Thoracic aorta (tissue), 2 donors: ENCODE data around the gene SHISAL1. TPM values are rescaled to one million over a fixed set of nuclear protein-coding genes. Genes with fewer than 3 reads are reported as not detected.
"Not testable (repeated sequence)": the region's sequence is repeated elsewhere in the genome, so short reads cannot be mapped to it uniquely, and the experiment has no call there.

ENCODE experiments used
- ATAC-seq: fragments of 150-250 bp; one replicate; pipeline ENCODE4 v1.8.0; 2017; ENCODE audit warnings: low read depth; ENCODE audit not compliant: insufficient number of reproducible peaks, low FRiP score
- DNase-seq: peaks from one replicate; pipeline ENCODE4 v3.0.0-alpha.2; 2020; ENCODE audit warnings: low spot score
- H3K27ac ChIP-seq, 2 donors: fragments of 200-600 bp; sonication (generic); 1 replicate in 1 of 2; 2 replicates in 1 of 2; pipeline ENCODE4 v1.5.1; 2016; ENCODE audit warnings: mild to moderate bottlenecking in 2 of 2, moderate library complexity in 2 of 2
- H3K27me3 ChIP-seq: fragments of 200-600 bp; sonication (generic); replicated peaks from 2 replicates; pipeline ENCODE4 v1.6.0; 2016; ENCODE audit warnings: mild to moderate bottlenecking; ENCODE audit not compliant: insufficient read depth
- H3K36me3 ChIP-seq: fragments of 200-600 bp; sonication (generic); one replicate; pipeline ENCODE4 v1.5.1; 2016
- H3K4me1 ChIP-seq, 2 donors: fragments of 200-600 bp; sonication (generic); 1 replicate in 1 of 2; 2 replicates in 1 of 2; pipeline versions ENCODE4 v1.5.1 to v1.6.0; 2016; ENCODE audit warnings: low read depth in 2 of 2, mild to moderate bottlenecking in 1 of 2; ENCODE audit not compliant: control insufficient read depth in 1 of 2
- H3K4me3 ChIP-seq: fragments of 200-600 bp; sonication (generic); 2 replicates; pipeline ENCODE4 v1.5.1; 2016; ENCODE audit warnings: mild to moderate bottlenecking
- H3K9me3 ChIP-seq: fragments of 200-600 bp; sonication (generic); 2 replicates; pipeline ENCODE4 v1.5.1; 2016
- total RNA-seq, 2 donors: library from RNA; depleted of rRNA; stranded (reverse); fragments of >200 nt; gene quantifications; one replicate each; pipeline versions ENCODE4 v1.1.0 to v1.2.3, GENCODE V29; 2016
- TF ChIP-seq, protein P1 (sequence below): fragments of 200-600 bp; sonication (generic); IDR thresholded peaks from one replicate; pipeline ENCODE4 v1.5.1; 2019; ENCODE audit warnings: antibody characterized with exemption

The SHISAL1 gene
- total RNA-seq, 2 donors from 2014 or later, result 0.81 to 3.4 TPM

DNA sequence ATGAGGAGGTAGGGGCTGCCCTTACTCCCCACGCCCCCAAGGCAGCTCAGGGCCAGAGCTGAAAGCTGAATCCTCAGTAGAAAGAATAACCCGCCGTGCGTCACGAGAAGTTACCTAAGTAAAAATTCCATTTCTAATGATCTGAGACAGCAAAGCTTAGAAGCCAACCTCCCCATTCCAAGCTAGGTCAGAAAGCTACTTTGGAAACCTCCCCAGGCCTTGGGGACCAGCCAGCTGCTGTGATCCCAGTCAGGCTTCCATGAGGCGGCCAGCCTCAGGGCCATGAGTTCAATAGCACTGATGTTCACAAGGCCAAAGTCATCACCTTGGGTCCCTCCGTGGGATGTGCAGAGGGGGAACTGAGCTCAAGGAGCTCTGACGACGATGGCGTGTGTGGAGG is 6.9 kb downstream of the SHISAL1 start:
- DNase-seq, result no peak
- H3K36me3 ChIP-seq, result no peaks in the 10 kb centered on the region
- H3K27ac ChIP-seq, result no peak overlapping the region
- TF ChIP-seq, protein P1, sequence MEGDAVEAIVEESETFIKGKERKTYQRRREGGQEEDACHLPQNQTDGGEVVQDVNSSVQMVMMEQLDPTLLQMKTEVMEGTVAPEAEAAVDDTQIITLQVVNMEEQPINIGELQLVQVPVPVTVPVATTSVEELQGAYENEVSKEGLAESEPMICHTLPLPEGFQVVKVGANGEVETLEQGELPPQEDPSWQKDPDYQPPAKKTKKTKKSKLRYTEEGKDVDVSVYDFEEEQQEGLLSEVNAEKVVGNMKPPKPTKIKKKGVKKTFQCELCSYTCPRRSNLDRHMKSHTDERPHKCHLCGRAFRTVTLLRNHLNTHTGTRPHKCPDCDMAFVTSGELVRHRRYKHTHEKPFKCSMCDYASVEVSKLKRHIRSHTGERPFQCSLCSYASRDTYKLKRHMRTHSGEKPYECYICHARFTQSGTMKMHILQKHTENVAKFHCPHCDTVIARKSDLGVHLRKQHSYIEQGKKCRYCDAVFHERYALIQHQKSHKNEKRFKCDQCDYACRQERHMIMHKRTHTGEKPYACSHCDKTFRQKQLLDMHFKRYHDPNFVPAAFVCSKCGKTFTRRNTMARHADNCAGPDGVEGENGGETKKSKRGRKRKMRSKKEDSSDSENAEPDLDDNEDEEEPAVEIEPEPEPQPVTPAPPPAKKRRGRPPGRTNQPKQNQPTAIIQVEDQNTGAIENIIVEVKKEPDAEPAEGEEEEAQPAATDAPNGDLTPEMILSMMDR, result no peak
- H3K9me3 ChIP-seq, result no peaks in the 10 kb centered on the region
- ATAC-seq, result no peak
- peaks cover 9% of the 10 kb centered on the region in 2 donors for H3K4me1 ChIP-seq
- no peaks in the 10 kb centered on the region for H3K27me3 ChIP-seq
- H3K4me3 ChIP-seq, result no peak overlapping the region

GRCh38 chr22:44305455-44305854 is 7.3 kb downstream of the SHISAL1 start:
- no peak overlapping the region for H3K4me3 ChIP-seq
- no peaks in the 10 kb centered on the region for H3K36me3 ChIP-seq
- no peak overlapping the region for H3K27ac ChIP-seq
- H3K4me1 ChIP-seq, result peaks cover 9% of the 10 kb centered on the region in 2 donors
- no peak for DNase-seq
- TF ChIP-seq, protein P1, result no peak
- H3K27me3 ChIP-seq, result no peaks in the 10 kb centered on the region
- H3K9me3 ChIP-seq, result no peaks in the 10 kb centered on the region
- ATAC-seq, result no peak

- Histone ChIP-seq H3K27me3 (no peaks in the 10 kb centered on the region), H3K9me3 (no peaks in the 10 kb centered on the region), H3K4me3 (no peak overlapping the region), H3K36me3 (no peaks in the 10 kb centered on the region), H3K27ac (no peak overlapping the region), H3K4me1 (peaks cover 9% of the 10 kb centered on the region in 2 donors)
- no peak for DNase-seq
- no peak for ATAC-seq
- TF ChIP-seq, protein P1, result no peak
Observed at GRCh38 chr22:44304911-44305310, 7.8 kb downstream of the SHISAL1 start.

DNA sequence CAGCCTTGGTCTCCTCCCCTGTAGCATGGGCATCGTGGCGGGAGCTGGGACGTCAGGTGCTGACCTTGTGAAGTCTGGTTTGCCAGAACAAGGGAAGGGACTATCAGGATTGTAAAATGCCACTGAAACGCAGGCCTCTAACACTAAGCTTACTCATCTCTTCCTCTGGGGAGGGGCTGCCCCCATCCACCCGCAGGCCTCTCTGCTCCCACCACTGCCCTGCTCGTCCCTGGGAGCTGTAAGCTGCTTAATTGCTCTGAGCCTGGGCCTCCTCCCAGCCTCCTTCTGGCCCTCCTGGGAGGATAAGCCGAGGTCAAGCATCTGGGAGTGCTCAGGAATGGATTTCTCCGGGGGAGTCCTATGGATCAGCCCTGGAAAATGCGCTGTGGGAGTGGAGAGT is 8.4 kb downstream of the SHISAL1 start:
- DNase-seq (no peak), ATAC-seq (no peak)
- TF ChIP-seq, protein P1, result no peak
- Histone ChIP-seq H3K4me1 (peaks cover 9% of the 10 kb centered on the region in 2 donors), H3K9me3 (no peaks in the 10 kb centered on the region), H3K27me3 (no peaks in the 10 kb centered on the region), H3K27ac (no peak overlapping the region), H3K36me3 (no peaks in the 10 kb centered on the region), H3K4me3 (no peak overlapping the region)

- not testable (repeated sequence) for H3K36me3 ChIP-seq, H3K27me3 ChIP-seq, H3K4me3 ChIP-seq, H3K9me3 ChIP-seq, H3K4me1 ChIP-seq, ATAC-seq, H3K27ac ChIP-seq, DNase-seq
Observed at GRCh38 chr22:44302363-44302762, 10.4 kb downstream of the SHISAL1 start.

DNA sequence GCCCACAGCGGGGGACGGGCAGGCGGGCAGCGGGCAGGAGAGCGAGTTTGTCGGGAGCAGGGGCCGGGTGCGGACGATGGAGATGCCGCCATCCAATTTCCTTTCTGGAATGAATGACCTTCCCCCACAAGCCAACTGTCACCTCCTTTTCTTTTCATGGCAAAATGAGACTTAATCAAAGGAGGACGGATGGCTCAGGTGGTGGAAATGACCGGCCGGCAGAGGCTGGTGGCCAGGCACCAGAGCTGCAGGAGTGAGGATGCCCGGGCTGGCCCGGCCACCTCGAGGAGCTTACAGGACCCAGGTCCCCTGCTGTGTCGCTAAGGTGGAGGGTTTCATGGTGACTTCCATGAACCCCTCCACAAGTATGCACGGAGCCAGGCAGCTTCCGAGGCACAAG is 11.7 kb downstream of the SHISAL1 start:
- H3K27ac ChIP-seq, result no peak overlapping the region
- H3K36me3 ChIP-seq, result no peaks in the 10 kb centered on the region
- H3K4me1 ChIP-seq, result no peaks in the 10 kb centered on the region
- TF ChIP-seq, protein P1, result no peak
- DNase-seq, result no peak
- no peaks in the 10 kb centered on the region for H3K27me3 ChIP-seq
- ATAC-seq, result no peak
- no peaks in the 10 kb centered on the region for H3K9me3 ChIP-seq
- no peak overlapping the region for H3K4me3 ChIP-seq
